K562 (cell line): Measurements from ENCODE around the gene CALD1.

ENCODE experiments used
- CEBPB ChIP-seq: fragments of 450-650 bp; IDR thresholded peaks from 2 replicates; pipeline ENCODE4 v1.6.1; 2016; ENCODE audit warnings: missing genetic modification characterization, missing compliant biosample characterization
- E2F1 ChIP-seq: sonication (generic); formaldehyde crosslinking; IDR thresholded peaks from 2 replicates; pipeline ENCODE4 v1.8.1; 2023; ENCODE audit warnings: mild to moderate bottlenecking, missing genetic modification reagents, moderate library complexity
- MAX ChIP-seq: sonication (generic); formaldehyde crosslinking; IDR thresholded peaks from 2 replicates; pipeline ENCODE4 v1.9.0; 2022; ENCODE audit warnings: mild to moderate bottlenecking, missing genetic modification reagents
- REST ChIP-seq, 2 experiments: fragments of 450-650 bp; formaldehyde crosslinking in 1 of 2; IDR thresholded peaks; 2 replicates each; pipeline versions ENCODE4 v1.4.0 to v1.6.1; 2014 to 2020; ENCODE audit warnings: mild to moderate bottlenecking in 2 of 2, borderline replicate concordance in 1 of 2, low read depth in 1 of 2
- RNF2 ChIP-seq: sonication (generic); IDR thresholded peaks from 2 replicates; pipeline ENCODE4 v1.6.1; 2016
- SP1 ChIP-seq: sonication (generic); formaldehyde crosslinking; IDR thresholded peaks from 2 replicates; pipeline ENCODE4 v1.8.1; 2022; ENCODE audit warnings: mild to moderate bottlenecking, missing genetic modification reagents
- USF1 ChIP-seq: sonication (generic); formaldehyde crosslinking; IDR thresholded peaks from 2 replicates; pipeline ENCODE4 v1.9.0; 2022; ENCODE audit warnings: mild to moderate bottlenecking, missing genetic modification reagents
- ZFX ChIP-seq: sonication (generic); formaldehyde crosslinking; IDR thresholded peaks from 2 replicates; pipeline ENCODE4 v1.8.0; 2022; ENCODE audit warnings: mild to moderate bottlenecking, missing genetic modification reagents, moderate library complexity
- ZNF282 ChIP-seq: sonication (generic); formaldehyde crosslinking; IDR thresholded peaks from 2 replicates; pipeline ENCODE4 v1.8.1; 2023; ENCODE audit warnings: missing genetic modification reagents
- ZNF408 ChIP-seq: fragments of 250-450 bp; sonication (Bioruptor Pico); IDR thresholded peaks from 2 replicates; pipeline ENCODE4 v1.4.0; 2020; ENCODE audit warnings: low read depth, mild to moderate bottlenecking, moderate library complexity
- ZNF561 ChIP-seq: fragments of 450-650 bp; formaldehyde crosslinking; conservative IDR thresholded peaks from 2 replicates; pipeline ENCODE4 v1.4.0; 2020; ENCODE audit warnings: mild to moderate bottlenecking, moderate library complexity

GRCh38 chr7:134795231-134795630 is 15.8 kb downstream of the CALD1 start:
- TF ChIP-seq REST (IDR thresholded peaks at IDR 0.05; ENCODE audit: borderline replicate concordance), result no peak
- TF ChIP-seq REST (CRISPR knock-in tag; IDR thresholded peaks at IDR 0.05; ENCODE audit: low read depth), result no peak
- no peak for TF ChIP-seq RNF2
- no peak for TF ChIP-seq ZNF561 (CRISPR knock-in tag)
- no peak for TF ChIP-seq MAX (CRISPR knock-in tag)
- TF ChIP-seq SP1 (CRISPR knock-in tag), result no peak
- no peak for TF ChIP-seq ZFX (CRISPR knock-in tag)
- TF ChIP-seq USF1 (CRISPR knock-in tag), result no peak
- no peak for TF ChIP-seq ZNF408 (CRISPR knock-in tag)
- TF ChIP-seq ZNF282, result no peak
- no peak for TF ChIP-seq CEBPB (tag)
- no peak for TF ChIP-seq E2F1
